Endothelial cell of hepatic sinusoid (primary cell): ENCODE results near the gene CAMP.
"Not testable (repeated sequence)": the region's sequence is repeated elsewhere in the genome, so short reads cannot be mapped to it uniquely, and the experiment has no call there.

Source experiments
- in situ Hi-C: cut with HindIII; loops from 2 replicates; pipeline ENCODE4 v1.10.0; 2017; ENCODE audit warnings: low sequenced_read_pairs

The CAMP gene

GRCh38 chr3:48222616-48223513 is at the start of gene CAMP:
CAMP (plus strand) TSS chr3:48223495; CDS start chr3:48223512, 17 bp downstream.
- in situ Hi-C loops, result loop anchor here (10.0 kb wide), 1 partner anchor 212 kb away; the partner anchor contains the start of gene PLXNB1

GRCh38 chr3:48178072-48178471 is 45.2 kb upstream of the CAMP start:
- in situ Hi-C loops, result no loop called here

GRCh38 chr3:48180021-48180420 is 43.3 kb upstream of the CAMP start:
- in situ Hi-C loops, result no loop called here

- in situ Hi-C loops, result no loop called here
These were observed 42.6 kb upstream of the CAMP start for GRCh38 chr3:48180531-48181253.

- in situ Hi-C loops, result no loop called here
These were observed 39.0 kb upstream of the CAMP start for GRCh38 chr3:48184299-48184698.

- in situ Hi-C loops, result no loop called here
These were observed 38.2 kb upstream of the CAMP start for GRCh38 chr3:48185129-48185528.

GRCh38 chr3:48186631-48187300 is 36.5 kb upstream of the CAMP start:
- in situ Hi-C loops, result no loop called here

GRCh38 chr3:48187301-48187578 is 36.1 kb upstream of the CAMP start:
- in situ Hi-C loops, result no loop called here

- in situ Hi-C loops, result no loop called here
These were observed 35.6 kb upstream of the CAMP start for GRCh38 chr3:48187579-48188265.

GRCh38 chr3:48188266-48189201 is 34.8 kb upstream of the CAMP start, which contains the start of gene CDC25A:
CDC25A (minus strand) TSS chr3:48188417; CDS start chr3:48187947, 470 bp downstream.
- in situ Hi-C loops, result no loop called here

GRCh38 chr3:48189321-48189720 is 34.0 kb upstream of the CAMP start:
- in situ Hi-C loops, result no loop called here

- in situ Hi-C loops, result no loop called here
These were observed 32.4 kb upstream of the CAMP start for GRCh38 chr3:48190911-48191310.

- in situ Hi-C loops, result no loop called here
These were observed 28.7 kb upstream of the CAMP start for GRCh38 chr3:48194446-48195071.

GRCh38 chr3:48196611-48197010 is 26.7 kb upstream of the CAMP start:
- in situ Hi-C loops, result no loop called here

GRCh38 chr3:48199117-48199516 is 24.2 kb upstream of the CAMP start:
- in situ Hi-C loops, result no loop called here

- in situ Hi-C loops, result no loop called here
These were observed 20.7 kb upstream of the CAMP start for GRCh38 chr3:48202632-48203031.

- in situ Hi-C loops, result no loop called here
These were observed 15.2 kb upstream of the CAMP start for GRCh38 chr3:48208076-48208475.

GRCh38 chr3:48209445-48209844 is 13.8 kb upstream of the CAMP start:
- in situ Hi-C loops, result no loop called here

GRCh38 chr3:48210534-48210933 is 12.8 kb upstream of the CAMP start:
- in situ Hi-C loops, result not testable (repeated sequence)
